ENCODE data around the gene PARP6.

DNA sequence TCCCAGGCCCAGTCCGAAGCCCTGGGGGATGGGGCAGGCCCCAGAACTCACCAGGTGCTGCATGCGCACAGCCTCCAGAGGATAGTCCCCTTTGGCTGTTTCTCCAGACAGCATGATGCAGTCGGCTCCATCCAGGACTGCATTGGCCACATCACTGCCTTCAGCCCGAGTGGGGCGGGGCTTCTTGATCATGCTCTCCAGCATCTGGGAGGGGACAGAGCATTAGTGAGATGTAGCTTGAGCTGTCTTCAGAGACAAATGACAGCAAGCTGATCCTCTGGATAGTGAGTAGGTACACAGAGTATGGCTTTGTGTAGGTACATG lies 65.7 kb downstream of the PARP6 start:
- TF ChIP-seq EZH2 (IDR thresholded peaks at IDR 0.05; ENCODE audit: insufficient read depth, poor library complexity, severe bottlenecking): no peak
- no peak for TF ChIP-seq EZH2phosphoT487 (IDR thresholded peaks at IDR 0.05; ENCODE audit: insufficient read depth, low read depth)
